Liver (tissue), 9 donors: ENCODE data around the gene GHR. TPM values are rescaled to one million over a fixed set of nuclear protein-coding genes. Genes with fewer than 3 reads are reported as not detected.

Experiments used
- DNase-seq: peaks from one replicate; pipeline ENCODE4 v3.0.0-alpha.2; 2017; ENCODE audit warnings: low spot score
- H3K27ac ChIP-seq, 2 donors: one replicate each; pipeline ENCODE4 v1.7.0; 2013; ENCODE audit warnings: inconsistent platforms in 2 of 2, low read length in 2 of 2, control low read depth in 1 of 2, low read depth in 1 of 2, mild to moderate bottlenecking in 1 of 2
- H3K27me3 ChIP-seq, 4 donors: one replicate each; pipeline versions ENCODE4 v1.6.1 to v1.7.0; 2013; ENCODE audit warnings: low read length in 3 of 4, inconsistent platforms in 1 of 4, mild to moderate bottlenecking in 1 of 4, moderate library complexity in 1 of 4; ENCODE audit not compliant: control insufficient read depth in 4 of 4, insufficient read depth in 4 of 4
- H3K36me3 ChIP-seq, 4 donors: one replicate each; pipeline versions ENCODE4 v1.6.1 to v1.7.0; 2013; ENCODE audit warnings: low read length in 3 of 4, mild to moderate bottlenecking in 3 of 4, low read depth in 1 of 4, moderate library complexity in 1 of 4; ENCODE audit not compliant: control insufficient read depth in 4 of 4, insufficient read depth in 3 of 4
- H3K4me1 ChIP-seq, 4 donors: one replicate each; pipeline versions ENCODE4 v1.6.1 to v1.7.0; 2013; ENCODE audit warnings: low read length in 3 of 4, mild to moderate bottlenecking in 3 of 4, moderate library complexity in 1 of 4; ENCODE audit not compliant: control insufficient read depth in 4 of 4, insufficient read depth in 4 of 4
- H3K4me3 ChIP-seq, 3 donors: one replicate each; pipeline versions ENCODE4 v1.6.1 to v1.7.0; 2013; ENCODE audit warnings: low read length in 3 of 3, control low read depth in 1 of 3, low read depth in 1 of 3, mild to moderate bottlenecking in 1 of 3
- H3K9ac ChIP-seq, 2 donors: one replicate each; pipeline ENCODE4 v1.7.0; 2013; ENCODE audit warnings: low read length in 2 of 2, mild to moderate bottlenecking in 2 of 2, moderate library complexity in 2 of 2, control low read depth in 1 of 2, low read depth in 1 of 2
- H3K9me3 ChIP-seq, 4 donors: one replicate each; pipeline versions ENCODE4 v1.6.1 to v1.7.0; 2013; ENCODE audit warnings: low read length in 3 of 4; ENCODE audit not compliant: control insufficient read depth in 4 of 4
- ATF3 ChIP-seq: IDR thresholded peaks from 2 replicates; pipeline ENCODE4 v1.6.1; 2016; ENCODE audit warnings: antibody characterized with exemption
- CTCF ChIP-seq: fragments of 150-350 bp; IDR thresholded peaks from 2 replicates; pipeline ENCODE4 v1.5.1; 2017; ENCODE audit warnings: improper control_type of control experiment, low read depth, low read length; ENCODE audit not compliant: missing input control
- EGR1 ChIP-seq, 2 donors: IDR thresholded peaks; 2 replicates each; pipeline ENCODE4 v1.6.1; 2016 to 2018; ENCODE audit warnings: antibody characterized with exemption in 2 of 2, low read depth in 2 of 2
- FOXA1 ChIP-seq: IDR thresholded peaks from 2 replicates; pipeline ENCODE4 v1.6.1; 2016; ENCODE audit warnings: antibody characterized with exemption
- FOXA2 ChIP-seq: IDR thresholded peaks from 2 replicates; pipeline ENCODE4 v1.6.1; 2016; ENCODE audit warnings: antibody characterized with exemption
- GABPA ChIP-seq, 2 donors: IDR thresholded peaks in 1 of 2; conservative IDR thresholded peaks in 1 of 2; 2 replicates each; pipeline ENCODE4 v1.6.1; 2016; ENCODE audit warnings: antibody characterized with exemption in 2 of 2, mild to moderate bottlenecking in 1 of 2, moderate library complexity in 1 of 2
- HNF4A ChIP-seq, 2 donors: conservative IDR thresholded peaks; 2 replicates each; pipeline ENCODE4 v1.6.1; 2016; ENCODE audit warnings: antibody characterized with exemption in 2 of 2, mild to moderate bottlenecking in 2 of 2
- HNF4G ChIP-seq: IDR thresholded peaks from 2 replicates; pipeline ENCODE4 v1.6.1; 2016; ENCODE audit warnings: antibody characterized with exemption
- JUND ChIP-seq, 2 donors: IDR thresholded peaks; 2 replicates each; pipeline ENCODE4 v1.6.1; 2016; ENCODE audit warnings: antibody characterized with exemption in 2 of 2
- MAX ChIP-seq: IDR thresholded peaks from 2 replicates; pipeline ENCODE4 v1.6.1; 2016; ENCODE audit warnings: antibody characterized with exemption
- NR2F2 ChIP-seq: IDR thresholded peaks from 2 replicates; pipeline ENCODE4 v1.6.1; 2016; ENCODE audit warnings: antibody characterized with exemption
- RAD21 ChIP-seq, 2 donors: IDR thresholded peaks; 2 replicates each; pipeline ENCODE4 v1.6.1; 2016; ENCODE audit warnings: antibody characterized with exemption in 2 of 2, mild to moderate bottlenecking in 2 of 2
- REST ChIP-seq: IDR thresholded peaks from 2 replicates; pipeline ENCODE4 v1.6.1; 2016; ENCODE audit warnings: antibody characterized with exemption, mild to moderate bottlenecking
- RXRA ChIP-seq, 2 donors: IDR thresholded peaks; 2 replicates each; pipeline ENCODE4 v1.6.1; 2017 to 2018; ENCODE audit warnings: antibody characterized with exemption in 2 of 2, mild to moderate bottlenecking in 1 of 2
- SP1 ChIP-seq: IDR thresholded peaks from 2 replicates; pipeline ENCODE4 v1.6.1; 2018; ENCODE audit warnings: antibody characterized with exemption, mild to moderate bottlenecking
- TAF1 ChIP-seq: conservative IDR thresholded peaks from 2 replicates; pipeline ENCODE4 v1.6.1; 2016; ENCODE audit warnings: antibody characterized with exemption, mild to moderate bottlenecking
- YY1 ChIP-seq: IDR thresholded peaks from 2 replicates; pipeline ENCODE4 v1.6.1; 2016; ENCODE audit warnings: antibody characterized with exemption, mild to moderate bottlenecking
- ZBTB33 ChIP-seq: IDR thresholded peaks from 2 replicates; pipeline ENCODE4 v1.6.1; 2016; ENCODE audit warnings: antibody characterized with exemption
- WGBS: extraction: QIAGEN DNeasy Blood & Tissue Kit; methylation state at CpG from one replicate; pipeline ENCODE4 v1.1.7; 2013; 5-methylcytosine and 5-hydroxymethylcytosine counted together
- polyA plus RNA-seq, 2 donors: library from polyadenylated mRNA; stranded (reverse) in 1 of 2; unstranded in 1 of 2; fragments of 200-250 nt in 1 of 2; fragments of >200 nt in 1 of 2; fragmentation: Nextera tagmentation in 1 of 2; extraction: Ambion mirVana in 1 of 2; gene quantifications; one replicate each; pipeline versions ENCODE4 v1.2.1 to v1.2.3, GENCODE V29; 2013 to 2015
- total RNA-seq, 2 donors: library from RNA; depleted of rRNA; stranded (reverse); fragments of >200 nt; gene quantifications; one replicate each; pipeline ENCODE4 v1.2.3, GENCODE V29; 2014
- donor health status: healthy.
- donor health status: healthy.
- donor health status: healthy.
- donor health status: healthy.
- donor health status: healthy.

Gene GHR
- total and polyA plus RNA-seq, 4 donors, result 6.6 to 104 (median 20.9) TPM

- no peak for TF ChIP-seq NR2F2
- no peak for TF ChIP-seq RXRA (IDR thresholded peaks at IDR 0.05)
- TF ChIP-seq CTCF, result no peak
- no peak for TF ChIP-seq JUND (IDR thresholded peaks at IDR 0.05)
- TF ChIP-seq RAD21 (IDR thresholded peaks at IDR 0.05), result no peak
- TF ChIP-seq ZBTB33, result no peak
- TF ChIP-seq YY1, result no peak
- no peak for TF ChIP-seq HNF4A (conservative IDR thresholded peaks at IDR 0.05)
- TF ChIP-seq SP1, result no peak
- no peak for TF ChIP-seq FOXA2
- TF ChIP-seq TAF1, result no peak
- no peak for TF ChIP-seq HNF4G
- TF ChIP-seq MAX, result no peak
- TF ChIP-seq GABPA (IDR thresholded peaks at IDR 0.05 in 1 of 2, conservative IDR thresholded peaks at IDR 0.05 in 1 of 2), result no peak
- TF ChIP-seq FOXA1, result no peak
- TF ChIP-seq EGR1 (IDR thresholded peaks at IDR 0.05; ENCODE audit: low read depth in 2 of 2), result no peak
- no peak for TF ChIP-seq REST
- no peak for TF ChIP-seq ATF3
- Histone ChIP-seq H3K27me3 (no peaks in the 10 kb centered on the region), H3K9me3 (no peaks in the 10 kb centered on the region), H3K9ac (no peak overlapping the region), H3K4me3 (no peak overlapping the region), H3K36me3 (no peaks in the 10 kb centered on the region), H3K27ac (no peak overlapping the region), H3K4me1 (no peaks in the 10 kb centered on the region)
- DNase-seq, result no peak
- 81% methylated on average over 2 of the region's 2 CpGs for WGBS
Measured at GRCh38 chr5:42404366-42404765, 18.9 kb upstream of the GHR start.

GRCh38 chr5:42419294-42419693, 3.9 kb upstream of the GHR start:
- no peak for TF ChIP-seq NR2F2
- no peak for TF ChIP-seq ATF3
- TF ChIP-seq HNF4A (conservative IDR thresholded peaks at IDR 0.05), result no peak
- no peak for TF ChIP-seq GABPA (IDR thresholded peaks at IDR 0.05 in 1 of 2, conservative IDR thresholded peaks at IDR 0.05 in 1 of 2)
- no peak for TF ChIP-seq FOXA1
- no peak for TF ChIP-seq REST
- TF ChIP-seq FOXA2, result no peak
- TF ChIP-seq YY1, result no peak
- no peak for TF ChIP-seq CTCF
- TF ChIP-seq TAF1, result no peak
- no peak for TF ChIP-seq EGR1 (IDR thresholded peaks at IDR 0.05; ENCODE audit: low read depth in 2 of 2)
- no peak overlapping the region for H3K27ac ChIP-seq
- DNase-seq, result no peak
- H3K36me3 ChIP-seq, result no peaks in the 10 kb centered on the region
- 83% methylated on average over 1 of the region's 1 CpG for WGBS
- no peak overlapping the region for H3K9ac ChIP-seq
- peaks cover 0 to 9% (median 6%) of the 10 kb centered on the region in 4 donors for H3K4me1 ChIP-seq
- H3K9me3 ChIP-seq, result no peaks in the 10 kb centered on the region
- no peaks in the 10 kb centered on the region for H3K27me3 ChIP-seq
- no peak overlapping the region for H3K4me3 ChIP-seq
